Sigmoid colon (tissue), 7 donors: ENCODE data around the gene PTPRT. TPM values are rescaled to one million over a fixed set of nuclear protein-coding genes. Genes with fewer than 3 reads are reported as not detected.

Source experiments
- DNase-seq: peaks from one replicate; pipeline ENCODE4 v3.0.0-alpha.2; 2019
- H3K27ac ChIP-seq, 4 donors: fragments of 200-600 bp; sonication (generic); one replicate each; pipeline ENCODE4 v1.5.1; 2016 to 2019; ENCODE audit warnings: mild to moderate bottlenecking in 1 of 4
- H3K27me3 ChIP-seq, 3 donors: fragments of 200-600 bp; sonication (generic); one replicate each; pipeline ENCODE4 v1.5.1; 2019; ENCODE audit warnings: mild to moderate bottlenecking in 1 of 3
- H3K36me3 ChIP-seq, 4 donors: fragments of 200-600 bp; sonication (generic); one replicate each; pipeline ENCODE4 v1.5.1; 2016 to 2019
- H3K4me1 ChIP-seq, 4 donors: fragments of 200-600 bp; sonication (generic); one replicate each; pipeline ENCODE4 v1.5.1; 2017 to 2019
- H3K4me3 ChIP-seq, 4 donors: fragments of 200-600 bp; sonication (generic); one replicate each; pipeline ENCODE4 v1.5.1; 2017 to 2019; ENCODE audit warnings: mild to moderate bottlenecking in 2 of 4, moderate library complexity in 1 of 4
- H3K9me3 ChIP-seq, 4 donors: fragments of 200-600 bp in 3 of 4; sonication (generic) in 3 of 4; one replicate each; pipeline versions ENCODE4 v1.5.1 to v1.6.1; 2013 to 2019
- CTCF ChIP-seq, 4 experiments: fragments of 450-650 bp in 3 of 4; fragments of 200-600 bp in 1 of 4; IDR thresholded peaks; one replicate each; pipeline ENCODE4 v1.5.1; 2016 to 2019; ENCODE audit warnings: antibody characterized with exemption in 4 of 4, mild to moderate bottlenecking in 3 of 4, moderate library complexity in 2 of 4
- EP300 ChIP-seq, 4 donors: sonication (generic); formaldehyde crosslinking; IDR thresholded peaks; one replicate each; pipeline ENCODE4 v1.6.1; 2017; ENCODE audit warnings: antibody characterized with exemption in 4 of 4
- POLR2A ChIP-seq, 2 donors: fragments of 450-650 bp; IDR thresholded peaks; one replicate each; pipeline ENCODE4 v1.6.1; 2016; ENCODE audit warnings: antibody characterized with exemption in 2 of 2, mild to moderate bottlenecking in 2 of 2, moderate library complexity in 2 of 2
- POLR2AphosphoS5 ChIP-seq, 4 donors: sonication (generic); formaldehyde crosslinking; IDR thresholded peaks; one replicate each; pipeline ENCODE4 v1.6.1; 2017; ENCODE audit warnings: antibody characterized with exemption in 4 of 4
- WGBS, 2 donors: extraction: QIAGEN DNeasy Blood & Tissue Kit; methylation state at CpG; one replicate each; pipeline ENCODE4 v1.1.7; 2013; 5-methylcytosine and 5-hydroxymethylcytosine counted together
- intact Hi-C: fragments of 100-400 bp; cut with DNase I; formaldehyde crosslinking; loops from one replicate; pipeline ENCODE4 v1.15.1; 2023
- polyA plus RNA-seq, 3 donors: library from polyadenylated mRNA; stranded (reverse); fragments of 200-250 nt; gene quantifications; one replicate each; pipeline ENCODE4 v1.2.3, GENCODE V29; 2013
- total RNA-seq, 4 donors: library from RNA; depleted of rRNA; stranded (reverse); fragments of >200 nt; gene quantifications; one replicate each; pipeline ENCODE4 v1.1.0, GENCODE V29; 2016
- donor health status: healthy with polysubstance abuse.
- donor health status: Bipolar disorder and iron deficiency.
- donor health status: healthy.

PTPRT gene
- total and polyA plus RNA-seq, 7 donors: under 0.01 to 0.41 (median 0.12) TPM; not detected in 3

GRCh38 chr20:42401613-42402012 is 788.1 kb downstream of the PTPRT start:
- Histone ChIP-seq H3K27me3 (no peaks in the 10 kb centered on the region), H3K27ac (no peak overlapping the region), H3K4me1 (no peaks in the 10 kb centered on the region), H3K4me3 (no peak overlapping the region), H3K9me3 (no peaks in the 10 kb centered on the region), H3K36me3 (no peaks in the 10 kb centered on the region)
- TF ChIP-seq POLR2AphosphoS5 (IDR thresholded peaks at IDR 0.05) (no peak), CTCF (IDR thresholded peaks at IDR 0.05) (no peak), POLR2A (IDR thresholded peaks at IDR 0.05) (no peak), EP300 (IDR thresholded peaks at IDR 0.05) (no peak)
- DNase-seq: no peak
- intact Hi-C loops: no loop called here
- 68 to 74% methylated on average over 3 of the region's 3 CpGs for WGBS, 2 donors

GRCh38 chr20:42399802-42400201 is 789.9 kb downstream of the PTPRT start:
- H3K27me3 ChIP-seq: no peaks in the 10 kb centered on the region
- intact Hi-C loops: no loop called here
- H3K36me3 ChIP-seq: no peaks in the 10 kb centered on the region

GRCh38 chr20:42392442-42392841 is 797.3 kb downstream of the PTPRT start:
- no peaks in the 10 kb centered on the region for H3K4me1 ChIP-seq
- WGBS, 2 donors: 32 to 43% methylated on average over 2 of the region's 2 CpGs
- H3K4me3 ChIP-seq: no peak overlapping the region
- H3K27me3 ChIP-seq: no peaks in the 10 kb centered on the region
- no peak for DNase-seq
- TF ChIP-seq EP300 (IDR thresholded peaks at IDR 0.05) (no peak), CTCF (IDR thresholded peaks at IDR 0.05) (no peak), POLR2A (IDR thresholded peaks at IDR 0.05) (no peak), POLR2AphosphoS5 (IDR thresholded peaks at IDR 0.05) (no peak)
- H3K36me3 ChIP-seq: no peaks in the 10 kb centered on the region
- H3K9me3 ChIP-seq: no peaks in the 10 kb centered on the region
- intact Hi-C loops: no loop called here
- H3K27ac ChIP-seq: no peak overlapping the region

More at GRCh38 chr20:42399802-42400201, 789.9 kb downstream of the PTPRT start:
- WGBS, 2 donors: 77 to 83% methylated on average over 3 of the region's 3 CpGs
- Histone ChIP-seq H3K4me1 (no peaks in the 10 kb centered on the region), H3K27ac (no peak overlapping the region), H3K9me3 (no peaks in the 10 kb centered on the region), H3K4me3 (no peak overlapping the region)
- no peak for DNase-seq
- no peak for TF ChIP-seq CTCF (IDR thresholded peaks at IDR 0.05)
- no peak for TF ChIP-seq EP300 (IDR thresholded peaks at IDR 0.05)
- TF ChIP-seq POLR2A (IDR thresholded peaks at IDR 0.05): no peak
- no peak for TF ChIP-seq POLR2AphosphoS5 (IDR thresholded peaks at IDR 0.05)

GRCh38 chr20:42391807-42392206 is 797.9 kb downstream of the PTPRT start:
- H3K27ac ChIP-seq: no peak overlapping the region
- no peak for DNase-seq
- intact Hi-C loops: no loop called here
- H3K4me3 ChIP-seq: no peak overlapping the region
- H3K27me3 ChIP-seq: no peaks in the 10 kb centered on the region
- H3K36me3 ChIP-seq: no peaks in the 10 kb centered on the region
- TF ChIP-seq POLR2A (IDR thresholded peaks at IDR 0.05) (no peak), CTCF (IDR thresholded peaks at IDR 0.05) (no peak), EP300 (IDR thresholded peaks at IDR 0.05) (no peak), POLR2AphosphoS5 (IDR thresholded peaks at IDR 0.05) (no peak)
- H3K4me1 ChIP-seq: peaks cover 0 to 3% (median 0%) of the 10 kb centered on the region in 4 donors
- 40 to 74% methylated on average over 3 of the region's 3 CpGs for WGBS, 2 donors
- no peaks in the 10 kb centered on the region for H3K9me3 ChIP-seq

GRCh38 chr20:42380287-42380686 is 809.4 kb downstream of the PTPRT start:
- intact Hi-C loops: no loop called here
- no peaks in the 10 kb centered on the region for H3K9me3 ChIP-seq
- no peak overlapping the region for H3K27ac ChIP-seq
- no peak for DNase-seq
- no peaks in the 10 kb centered on the region for H3K4me1 ChIP-seq
- no peaks in the 10 kb centered on the region for H3K36me3 ChIP-seq
- 89 to 92% methylated on average over 4 of the region's 4 CpGs for WGBS, 2 donors
- no peaks in the 10 kb centered on the region for H3K27me3 ChIP-seq
- TF ChIP-seq CTCF (IDR thresholded peaks at IDR 0.05): no peak
- no peak for TF ChIP-seq POLR2AphosphoS5 (IDR thresholded peaks at IDR 0.05)
- TF ChIP-seq EP300 (IDR thresholded peaks at IDR 0.05): no peak
- no peak for TF ChIP-seq POLR2A (IDR thresholded peaks at IDR 0.05)
- H3K4me3 ChIP-seq: no peak overlapping the region
